ENCODE data around the gene LYRM7. TPM values are rescaled to one million over a fixed set of nuclear protein-coding genes. Genes with fewer than 3 reads are reported as not detected.

The LYRM7 gene
- total RNA-seq, 2 experiments from 2014 or later: 8.3 to 11.9 TPM

- no peak overlapping the region for H3K27ac Mint-ChIP-seq
- no peaks in the 10 kb centered on the region for H3K9me3 Mint-ChIP-seq
- Histone ChIP-seq H3K27ac (ENCODE audit: low read depth in 1 of 2, low read length in 2 of 2) (no peak overlapping the region), H3K4me1 (ENCODE audit: insufficient read depth, low read length) (no peaks in the 10 kb centered on the region), H3K9me3 (ENCODE audit: control insufficient read depth in 1 of 2, insufficient read depth in 1 of 2, low read length in 2 of 2) (no peaks in the 10 kb centered on the region), H3K36me3 (ENCODE audit: insufficient read depth, low read length) (peaks cover 3% of the 10 kb centered on the region), H3K27me3 (ENCODE audit: control insufficient read depth in 1 of 2, insufficient read depth in 2 of 2, low read length in 2 of 2) (no peaks in the 10 kb centered on the region), H3K4me3 (ENCODE audit: low read length) (no peak overlapping the region)
- H3K27me3 Mint-ChIP-seq: no peaks in the 10 kb centered on the region
- intact Hi-C loops (cut with DNase I, micrococcal nuclease): no loop called here
- peaks cover 11% of the 10 kb centered on the region for H3K4me1 Mint-ChIP-seq (ENCODE audit: low read depth)
- TF ChIP-seq CTCF (IDR thresholded peaks at IDR 0.05): no peak
- DNase-seq (no peak), ATAC-seq (ENCODE audit: poor library complexity) (no peak)
- H3K36me3 Mint-ChIP-seq (ENCODE audit: low read depth): peaks cover 12% of the 10 kb centered on the region
- ChIA-PET CTCF (no interaction called here), POLR2A (no interaction called here)
- H3K4me3 Mint-ChIP-seq: no peak overlapping the region
Measured at GRCh38 chr5:131194725-131195124, 24.0 kb downstream of the LYRM7 start.

- no peak for TF ChIP-seq CTCF (IDR thresholded peaks at IDR 0.05)
- ChIA-PET CTCF (no interaction called here), POLR2A (no interaction called here)
- Mint-ChIP-seq H3K4me1 (ENCODE audit: low read depth) (peaks cover 11% of the 10 kb centered on the region), H3K27ac (peak overlapping the region; percentile 44), H3K4me3 (no peak overlapping the region), H3K9me3 (no peaks in the 10 kb centered on the region), H3K27me3 (no peaks in the 10 kb centered on the region), H3K36me3 (ENCODE audit: low read depth) (peaks cover 20% of the 10 kb centered on the region)
- H3K4me3 ChIP-seq (ENCODE audit: low read length): no peak overlapping the region
- H3K36me3 ChIP-seq (ENCODE audit: insufficient read depth, low read length): peaks cover 8% of the 10 kb centered on the region
- no peaks in the 10 kb centered on the region for H3K4me1 ChIP-seq (ENCODE audit: insufficient read depth, low read length)
- no peak for ATAC-seq (ENCODE audit: poor library complexity)
- no peak for DNase-seq
- H3K9me3 ChIP-seq (ENCODE audit: control insufficient read depth in 1 of 2, insufficient read depth in 1 of 2, low read length in 2 of 2): no peaks in the 10 kb centered on the region
- H3K27ac ChIP-seq (ENCODE audit: low read depth in 1 of 2, low read length in 2 of 2): no peak overlapping the region
- intact Hi-C loops (cut with DNase I, micrococcal nuclease): no loop called here
- no peaks in the 10 kb centered on the region for H3K27me3 ChIP-seq (ENCODE audit: control insufficient read depth in 1 of 2, insufficient read depth in 2 of 2, low read length in 2 of 2)
Measured at GRCh38 chr5:131195696-131196095, 25.0 kb downstream of the LYRM7 start.

- Mint-ChIP-seq H3K9me3 (no peaks in the 10 kb centered on the region), H3K27ac (no peak overlapping the region)
- CTCF ChIA-PET: no interaction called here
Measured at GRCh38 chr5:131196331-131196730, 25.6 kb downstream of the LYRM7 start.

More at GRCh38 chr5:131196331-131196730, 25.6 kb downstream of the LYRM7 start:
- Histone ChIP-seq H3K27me3 (ENCODE audit: control insufficient read depth in 1 of 2, insufficient read depth in 2 of 2, low read length in 2 of 2) (no peaks in the 10 kb centered on the region), H3K9me3 (ENCODE audit: control insufficient read depth in 1 of 2, insufficient read depth in 1 of 2, low read length in 2 of 2) (no peaks in the 10 kb centered on the region), H3K36me3 (ENCODE audit: insufficient read depth, low read length) (peaks cover 8% of the 10 kb centered on the region), H3K4me3 (ENCODE audit: low read length) (no peak overlapping the region), H3K27ac (ENCODE audit: low read depth in 1 of 2, low read length in 2 of 2) (no peak overlapping the region), H3K4me1 (ENCODE audit: insufficient read depth, low read length) (no peaks in the 10 kb centered on the region)
- no peaks in the 10 kb centered on the region for H3K27me3 Mint-ChIP-seq
- TF ChIP-seq CTCF (IDR thresholded peaks at IDR 0.05): no peak
- no peak overlapping the region for H3K4me3 Mint-ChIP-seq
- ATAC-seq (ENCODE audit: poor library complexity) (no peak), DNase-seq (no peak)
- intact Hi-C loops (cut with DNase I, micrococcal nuclease): no loop called here
- POLR2A ChIA-PET: interaction anchor here (1.2 kb wide), 1 partner anchor 13 kb away, joined by 4 read pairs; no protein-coding TSS in a partner anchor
- H3K4me1 Mint-ChIP-seq (ENCODE audit: low read depth): peaks cover 11% of the 10 kb centered on the region
- peaks cover 20% of the 10 kb centered on the region for H3K36me3 Mint-ChIP-seq (ENCODE audit: low read depth)
